HG03432 (cell line): ENCODE measurements around the gene PUSL1.

Source experiments
- ATAC-seq: cut with Tn5 transposase; IDR thresholded peaks from one replicate; pipeline ENCODE4 v1.9.1; 2021; ENCODE audit warnings: mild to moderate bottlenecking, moderate library complexity; ENCODE audit not compliant: unreplicated experiment

The PUSL1 gene

DNA sequence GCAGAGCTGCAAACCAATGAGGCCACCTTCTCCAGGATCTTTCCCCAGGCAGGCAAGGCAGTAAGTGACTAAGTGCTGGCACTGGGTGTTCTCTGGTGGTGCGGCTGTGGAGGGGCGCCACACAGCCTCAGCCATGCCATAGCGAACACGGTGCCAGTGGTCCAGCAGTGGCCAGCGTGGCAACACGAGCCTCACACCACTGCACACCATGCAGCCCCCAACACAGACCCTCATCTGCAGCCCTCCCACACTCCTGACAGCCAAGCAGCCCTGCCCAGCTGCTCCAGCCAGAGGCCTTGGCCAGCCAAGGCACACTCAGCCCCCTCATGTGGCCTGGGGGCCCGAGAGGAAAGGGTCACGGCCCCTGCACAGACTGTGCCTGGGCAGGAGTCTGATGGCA, 13.1 kb downstream of the PUSL1 start:
- ATAC-seq = no peak

DNA sequence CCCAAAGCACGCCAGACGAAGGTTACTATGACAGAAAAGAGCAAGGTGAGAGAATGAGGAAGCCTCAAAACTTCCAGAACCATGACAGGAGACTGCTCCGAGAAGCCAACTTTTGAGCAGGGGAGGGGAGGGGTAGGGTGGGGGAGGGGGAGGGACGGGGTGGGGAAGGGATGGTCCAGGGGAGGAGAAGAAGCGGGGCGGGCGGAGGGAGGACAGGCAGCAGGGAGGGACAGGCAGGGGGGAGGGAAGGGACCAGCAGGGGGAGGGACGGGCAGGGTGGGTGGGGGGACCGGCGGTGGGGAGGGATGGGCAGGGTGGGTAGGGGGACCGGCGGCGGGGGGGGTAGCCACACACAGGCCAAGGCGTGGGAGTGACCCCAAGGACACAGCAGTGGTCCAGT, 14.0 kb downstream of the PUSL1 start:
- ATAC-seq = no peak

DNA sequence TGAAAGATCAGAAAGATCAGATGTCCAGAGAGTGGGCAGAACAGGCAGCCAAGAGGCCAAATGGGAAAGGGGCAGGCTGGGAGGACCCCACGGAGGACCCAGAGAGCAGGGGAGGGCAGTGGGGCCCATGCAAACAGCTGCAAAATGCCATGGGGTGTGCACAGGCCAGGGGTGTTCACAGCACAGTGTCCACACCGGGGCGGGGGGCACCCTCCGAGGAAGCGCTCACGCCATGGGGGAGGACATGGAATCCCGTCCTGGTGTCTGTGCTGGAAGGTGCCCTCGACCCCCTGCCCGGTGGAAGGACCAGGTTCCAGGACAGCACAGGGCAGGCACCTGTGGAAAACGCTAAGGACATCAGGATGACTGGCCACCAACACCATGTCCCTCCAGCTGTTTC, 14.6 kb downstream of the PUSL1 start:
- ATAC-seq = no peak

DNA sequence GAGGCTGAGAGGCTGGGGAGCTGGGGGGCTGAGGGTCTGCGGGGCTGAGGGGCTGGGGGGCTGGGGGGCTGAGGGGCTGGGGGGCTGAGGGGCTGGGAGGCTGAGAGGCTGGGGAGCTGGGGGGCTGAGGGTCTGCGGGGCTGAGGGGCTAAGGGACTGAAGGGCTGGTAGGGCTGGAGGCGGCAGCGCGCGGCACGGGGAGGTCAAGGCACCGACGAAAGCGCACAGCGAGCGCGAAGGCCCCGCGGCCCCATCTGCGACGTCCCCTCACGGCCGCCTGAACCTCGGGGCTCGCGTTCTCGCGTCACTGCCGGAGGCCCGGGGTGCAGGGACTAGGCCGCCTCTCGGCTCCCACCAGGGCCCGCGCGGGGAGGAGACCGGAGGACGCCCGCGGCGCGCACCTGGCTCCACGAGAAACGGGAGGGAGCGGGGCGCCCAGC, 15.7 kb downstream of the PUSL1 start:
- ATAC-seq = peak; percentile 25

DNA sequence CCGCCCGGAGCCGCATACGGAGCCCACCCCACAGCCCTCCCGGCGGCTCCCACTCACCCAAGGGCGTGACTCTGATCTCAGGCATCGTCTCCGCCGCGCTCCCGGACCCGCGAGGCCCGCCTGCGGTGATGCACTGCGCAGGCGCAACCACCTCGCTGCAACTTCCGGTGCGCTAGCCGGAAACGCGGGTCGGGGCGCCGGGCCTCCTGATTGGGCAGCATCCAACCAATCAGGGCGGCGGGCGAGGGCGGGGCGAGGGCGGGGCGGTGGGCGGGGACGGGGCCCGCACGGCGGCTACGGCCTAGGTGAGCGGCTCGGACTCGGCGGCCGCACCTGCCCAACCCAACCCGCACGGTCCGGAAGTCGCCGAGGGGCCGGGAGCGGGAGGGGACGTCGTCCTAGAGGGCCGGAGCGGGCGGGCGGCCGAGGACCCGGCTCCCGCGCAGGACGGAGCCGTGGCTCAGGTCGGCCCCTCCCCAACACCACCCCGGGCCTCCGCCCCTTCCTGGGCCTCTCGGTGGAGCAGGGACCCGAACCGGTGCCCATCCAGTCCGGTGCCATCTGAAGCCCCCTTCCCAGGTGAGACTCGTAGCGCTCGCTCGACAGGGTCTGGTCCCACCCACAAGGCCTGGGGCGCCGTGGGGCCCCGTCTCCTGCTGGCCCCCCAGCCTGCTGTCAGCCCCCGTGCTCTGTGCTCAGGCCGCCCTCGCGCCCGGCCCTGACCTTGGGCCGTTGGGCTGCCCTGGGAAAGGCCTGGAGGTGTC, 16.3 kb downstream of the PUSL1 start, which contains the start of the genes CPTP and INTS11:
Gene CPTP, plus strand, starts transcription at position 279 of the 764 bp plus-strand sequence. CDS start 2,109 bp downstream, outside the sequence.
Gene INTS11, minus strand, starts transcription at position 137 of the 764 bp plus-strand sequence. Its CDS starts 52 bp downstream, at position 85.
- ATAC-seq = peak; percentile 72

DNA sequence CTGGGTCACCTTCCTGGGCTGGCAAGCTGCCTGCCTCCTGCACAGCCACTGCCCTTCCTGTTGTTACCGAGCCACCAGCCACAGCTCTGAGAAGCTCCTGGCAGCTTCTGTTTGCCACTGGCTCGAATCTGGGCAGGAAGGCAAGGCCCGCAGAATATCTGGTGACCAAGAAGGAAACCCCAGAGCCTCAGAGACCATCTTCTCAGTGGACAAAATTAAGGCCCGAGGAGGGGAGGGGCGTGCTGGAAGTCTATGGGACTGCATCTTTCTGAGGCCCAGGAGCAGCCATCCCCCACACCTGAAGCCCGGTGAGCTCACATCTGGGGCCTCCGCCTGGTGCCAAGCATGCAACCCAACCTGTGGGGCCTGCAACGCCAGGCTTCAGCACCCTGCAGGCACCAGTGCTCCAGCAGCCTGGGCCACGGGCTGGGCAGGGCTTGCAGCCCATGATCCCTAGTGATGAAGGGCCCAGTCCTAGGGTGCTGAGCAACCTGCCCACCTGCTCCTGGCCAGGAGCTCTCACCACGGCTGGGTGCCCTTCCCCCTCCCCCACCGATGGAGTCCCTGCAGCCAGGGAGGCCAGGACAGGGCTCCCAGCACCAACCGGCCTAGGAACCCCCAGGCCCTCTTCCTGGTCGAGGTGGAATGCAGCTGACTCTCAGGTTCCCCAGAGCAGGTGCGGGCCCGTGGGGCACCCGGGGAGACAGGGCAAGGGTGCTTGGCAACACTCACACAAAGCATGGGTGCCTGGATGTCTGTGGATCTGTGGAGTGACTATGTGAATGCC, 17.1 kb downstream of the PUSL1 start:
- ATAC-seq = no peak

DNA sequence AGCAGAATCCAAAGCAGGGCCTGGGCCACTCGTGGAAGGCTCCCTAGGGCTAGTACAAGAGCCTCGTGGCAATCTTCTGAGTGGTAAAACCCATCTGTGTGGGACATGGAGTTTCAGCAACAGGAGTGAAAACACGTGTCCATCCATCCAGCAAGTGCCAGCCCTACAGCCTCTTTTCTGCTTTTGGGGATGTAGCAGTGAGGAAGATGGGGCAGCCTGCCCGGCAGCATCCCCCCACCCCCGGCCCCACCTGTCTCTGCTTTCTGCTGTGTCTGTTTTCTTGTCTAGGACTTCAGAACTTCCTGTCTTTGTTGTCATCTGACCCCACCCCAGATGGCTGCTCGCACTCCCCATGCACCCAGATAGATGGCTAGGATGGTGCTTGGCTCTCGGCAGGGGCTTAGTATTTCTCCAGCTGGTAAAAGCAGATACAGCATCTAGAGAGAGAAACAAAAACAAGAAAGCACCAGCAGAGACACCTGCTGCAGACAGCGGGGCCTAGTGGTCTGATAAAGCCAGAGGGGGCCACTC, 17.7 kb downstream of the PUSL1 start:
- ATAC-seq = no peak

DNA sequence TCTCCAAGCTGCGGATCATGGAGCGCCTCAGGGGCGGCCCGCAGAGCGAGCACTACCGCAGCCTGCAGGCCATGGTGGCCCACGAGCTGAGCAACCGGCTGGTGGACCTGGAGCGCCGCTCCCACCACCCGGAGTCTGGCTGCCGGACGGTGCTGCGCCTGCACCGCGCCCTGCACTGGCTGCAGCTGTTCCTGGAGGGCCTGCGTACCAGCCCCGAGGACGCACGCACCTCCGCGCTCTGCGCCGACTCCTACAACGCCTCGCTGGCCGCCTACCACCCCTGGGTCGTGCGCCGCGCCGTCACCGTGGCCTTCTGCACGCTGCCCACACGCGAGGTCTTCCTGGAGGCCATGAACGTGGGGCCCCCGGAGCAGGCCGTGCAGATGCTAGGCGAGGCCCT, 18.9 kb downstream of the PUSL1 start:
- ATAC-seq = no peak

DNA sequence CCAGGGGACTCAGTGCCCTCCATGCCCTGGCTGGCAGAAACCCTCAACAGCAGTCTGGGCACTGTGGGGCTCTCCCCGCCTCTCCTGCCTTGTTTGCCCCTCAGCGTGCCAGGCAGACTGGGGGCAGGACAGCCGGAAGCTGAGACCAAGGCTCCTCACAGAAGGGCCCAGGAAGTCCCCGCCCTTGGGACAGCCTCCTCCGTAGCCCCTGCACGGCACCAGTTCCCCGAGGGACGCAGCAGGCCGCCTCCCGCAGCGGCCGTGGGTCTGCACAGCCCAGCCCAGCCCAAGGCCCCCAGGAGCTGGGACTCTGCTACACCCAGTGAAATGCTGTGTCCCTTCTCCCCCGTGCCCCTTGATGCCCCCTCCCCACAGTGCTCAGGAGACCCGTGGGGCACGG, 19.9 kb downstream of the PUSL1 start:
- ATAC-seq = no peak

DNA sequence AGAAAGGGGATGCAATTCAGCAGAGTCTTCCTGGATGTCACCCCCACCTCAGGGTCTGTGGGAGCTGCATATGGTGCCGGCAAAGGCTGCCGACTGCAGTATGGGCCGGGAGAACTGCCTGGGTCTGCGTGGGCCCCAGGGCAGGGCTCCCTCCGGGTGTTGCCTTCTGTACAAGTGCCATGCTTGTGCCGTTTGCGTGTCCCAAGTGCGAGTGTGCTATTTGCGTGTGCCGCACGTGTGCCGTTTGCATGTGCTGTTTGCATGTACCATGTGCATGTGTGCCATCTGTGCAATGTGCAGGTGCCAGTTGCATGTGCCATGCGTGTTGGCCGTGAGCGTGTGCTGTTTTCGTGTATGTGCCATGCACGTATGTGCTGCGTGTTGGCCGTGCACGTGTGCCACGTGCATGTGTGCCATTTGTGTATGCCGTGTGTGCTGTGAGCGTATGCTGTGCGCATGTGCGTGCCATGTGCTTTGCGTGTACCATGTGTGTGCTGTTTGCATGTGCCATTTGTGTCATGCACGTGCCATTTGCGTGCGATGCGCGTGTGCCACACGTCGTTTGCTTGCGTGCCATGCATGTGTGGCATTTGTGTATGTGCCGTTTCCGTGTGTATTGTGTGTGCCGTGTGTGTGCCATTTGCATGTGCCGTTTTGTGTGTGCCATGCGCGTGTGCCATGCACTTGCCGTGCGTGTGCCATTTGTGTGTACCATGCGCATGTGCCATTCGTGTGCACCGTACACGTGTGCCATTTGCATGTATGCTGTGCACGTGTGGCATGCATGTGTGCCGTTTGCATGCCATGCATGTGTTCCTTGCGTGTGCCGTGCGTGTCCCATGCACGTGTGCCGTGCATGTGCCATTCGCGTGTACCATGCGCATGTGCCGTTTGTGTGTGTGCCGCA, 21.2 kb downstream of the PUSL1 start:
- no peak for ATAC-seq

DNA sequence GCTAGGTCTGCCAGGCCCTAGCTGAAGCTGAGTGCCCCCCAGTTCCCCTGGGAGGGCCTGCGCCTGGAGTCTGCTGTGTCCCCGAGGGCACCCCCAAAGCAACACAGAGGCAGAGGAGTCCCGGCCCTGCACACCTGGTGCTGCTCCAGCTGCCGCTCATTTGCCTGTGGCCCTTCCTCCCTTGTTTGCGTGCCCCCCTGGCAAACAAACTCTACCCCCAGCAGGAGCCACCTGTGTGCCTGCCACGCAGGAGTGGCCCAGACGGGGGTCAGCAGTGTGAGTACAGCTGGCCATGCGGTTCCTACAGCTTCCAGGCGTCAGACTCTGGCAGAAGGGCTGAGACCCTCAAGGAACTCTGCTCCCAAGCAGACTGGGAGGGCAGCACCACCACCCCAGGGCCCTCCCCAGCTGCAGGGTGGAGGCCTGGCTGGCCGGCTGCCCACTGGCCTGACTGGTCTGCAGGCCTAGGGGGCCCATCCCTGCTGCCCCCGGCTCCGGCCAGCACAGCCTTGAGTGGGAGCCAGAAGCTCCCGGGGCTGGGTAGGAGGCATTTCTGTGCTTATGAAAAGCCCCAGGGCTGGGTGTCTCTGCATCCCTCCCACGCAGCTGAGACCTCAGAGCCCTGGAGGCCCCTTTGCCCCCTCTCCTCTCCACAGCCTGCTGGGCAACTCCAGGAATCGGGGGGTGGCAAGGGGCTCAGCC, 22.1 kb downstream of the PUSL1 start:
- ATAC-seq = no peak

DNA sequence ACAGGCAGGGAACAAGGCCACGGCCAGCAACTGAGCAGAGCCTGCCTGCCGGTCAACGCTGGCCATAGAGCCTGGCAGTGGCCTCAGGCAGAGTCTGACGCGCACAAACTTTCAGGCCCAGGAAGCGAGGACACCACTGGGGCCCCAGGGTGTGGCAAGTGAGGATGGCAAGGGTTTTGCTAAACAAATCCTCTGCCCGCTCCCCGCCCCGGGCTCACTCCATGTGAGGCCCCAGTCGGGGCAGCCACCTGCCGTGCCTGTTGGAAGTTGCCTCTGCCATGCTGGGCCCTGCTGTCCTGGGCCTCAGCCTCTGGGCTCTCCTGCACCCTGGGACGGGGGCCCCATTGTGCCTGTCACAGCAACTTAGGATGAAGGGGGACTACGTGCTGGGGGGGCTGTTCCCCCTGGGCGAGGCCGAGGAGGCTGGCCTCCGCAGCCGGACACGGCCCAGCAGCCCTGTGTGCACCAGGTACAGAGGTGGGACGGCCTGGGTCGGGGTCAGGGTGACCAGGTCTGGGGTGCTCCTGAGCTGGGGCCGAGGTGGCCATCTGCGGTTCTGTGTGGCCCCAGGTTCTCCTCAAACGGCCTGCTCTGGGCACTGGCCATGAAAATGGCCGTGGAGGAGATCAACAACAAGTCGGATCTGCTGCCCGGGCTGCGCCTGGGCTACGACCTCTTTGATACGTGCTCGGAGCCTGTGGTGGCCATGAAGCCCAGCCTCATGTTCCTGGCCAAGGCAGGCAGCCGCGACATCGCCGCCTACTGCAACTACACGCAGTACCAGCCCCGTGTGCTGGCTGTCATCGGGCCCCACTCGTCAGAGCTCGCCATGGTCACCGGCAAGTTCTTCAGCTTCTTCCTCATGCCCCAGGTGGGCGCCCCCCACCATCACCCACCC, 22.9 kb downstream of the PUSL1 start, which contains the start of gene TAS1R3:
Gene TAS1R3, plus strand, starts transcription at position 213 of the 898 bp plus-strand sequence. Its CDS starts 66 bp downstream, at position 279.
- no peak for ATAC-seq

DNA sequence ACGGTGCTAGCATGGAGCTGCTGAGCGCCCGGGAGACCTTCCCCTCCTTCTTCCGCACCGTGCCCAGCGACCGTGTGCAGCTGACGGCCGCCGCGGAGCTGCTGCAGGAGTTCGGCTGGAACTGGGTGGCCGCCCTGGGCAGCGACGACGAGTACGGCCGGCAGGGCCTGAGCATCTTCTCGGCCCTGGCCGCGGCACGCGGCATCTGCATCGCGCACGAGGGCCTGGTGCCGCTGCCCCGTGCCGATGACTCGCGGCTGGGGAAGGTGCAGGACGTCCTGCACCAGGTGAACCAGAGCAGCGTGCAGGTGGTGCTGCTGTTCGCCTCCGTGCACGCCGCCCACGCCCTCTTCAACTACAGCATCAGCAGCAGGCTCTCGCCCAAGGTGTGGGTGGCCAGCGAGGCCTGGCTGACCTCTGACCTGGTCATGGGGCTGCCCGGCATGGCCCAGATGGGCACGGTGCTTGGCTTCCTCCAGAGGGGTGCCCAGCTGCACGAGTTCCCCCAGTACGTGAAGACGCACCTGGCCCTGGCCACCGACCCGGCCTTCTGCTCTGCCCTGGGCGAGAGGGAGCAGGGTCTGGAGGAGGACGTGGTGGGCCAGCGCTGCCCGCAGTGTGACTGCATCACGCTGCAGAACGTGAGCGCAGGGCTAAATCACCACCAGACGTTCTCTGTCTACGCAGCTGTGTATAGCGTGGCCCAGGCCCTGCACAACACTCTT, 23.8 kb downstream of the PUSL1 start:
- no peak for ATAC-seq

DNA sequence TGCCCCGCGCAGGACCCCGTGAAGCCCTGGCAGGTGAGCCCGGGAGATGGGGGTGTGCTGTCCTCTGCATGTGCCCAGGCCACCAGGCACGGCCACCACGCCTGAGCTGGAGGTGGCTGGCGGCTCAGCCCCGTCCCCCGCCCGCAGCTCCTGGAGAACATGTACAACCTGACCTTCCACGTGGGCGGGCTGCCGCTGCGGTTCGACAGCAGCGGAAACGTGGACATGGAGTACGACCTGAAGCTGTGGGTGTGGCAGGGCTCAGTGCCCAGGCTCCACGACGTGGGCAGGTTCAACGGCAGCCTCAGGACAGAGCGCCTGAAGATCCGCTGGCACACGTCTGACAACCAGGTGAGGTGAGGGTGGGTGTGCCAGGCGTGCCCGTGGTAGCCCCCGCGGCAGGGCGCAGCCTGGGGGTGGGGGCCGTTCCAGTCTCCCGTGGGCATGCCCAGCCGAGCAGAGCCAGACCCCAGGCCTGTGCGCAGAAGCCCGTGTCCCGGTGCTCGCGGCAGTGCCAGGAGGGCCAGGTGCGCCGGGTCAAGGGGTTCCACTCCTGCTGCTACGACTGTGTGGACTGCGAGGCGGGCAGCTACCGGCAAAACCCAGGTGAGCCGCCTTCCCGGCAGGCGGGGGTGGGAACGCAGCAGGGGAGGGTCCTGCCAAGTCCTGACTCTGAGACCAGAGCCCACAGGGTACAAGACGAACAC, 24.5 kb downstream of the PUSL1 start:
- no peak for ATAC-seq

DNA sequence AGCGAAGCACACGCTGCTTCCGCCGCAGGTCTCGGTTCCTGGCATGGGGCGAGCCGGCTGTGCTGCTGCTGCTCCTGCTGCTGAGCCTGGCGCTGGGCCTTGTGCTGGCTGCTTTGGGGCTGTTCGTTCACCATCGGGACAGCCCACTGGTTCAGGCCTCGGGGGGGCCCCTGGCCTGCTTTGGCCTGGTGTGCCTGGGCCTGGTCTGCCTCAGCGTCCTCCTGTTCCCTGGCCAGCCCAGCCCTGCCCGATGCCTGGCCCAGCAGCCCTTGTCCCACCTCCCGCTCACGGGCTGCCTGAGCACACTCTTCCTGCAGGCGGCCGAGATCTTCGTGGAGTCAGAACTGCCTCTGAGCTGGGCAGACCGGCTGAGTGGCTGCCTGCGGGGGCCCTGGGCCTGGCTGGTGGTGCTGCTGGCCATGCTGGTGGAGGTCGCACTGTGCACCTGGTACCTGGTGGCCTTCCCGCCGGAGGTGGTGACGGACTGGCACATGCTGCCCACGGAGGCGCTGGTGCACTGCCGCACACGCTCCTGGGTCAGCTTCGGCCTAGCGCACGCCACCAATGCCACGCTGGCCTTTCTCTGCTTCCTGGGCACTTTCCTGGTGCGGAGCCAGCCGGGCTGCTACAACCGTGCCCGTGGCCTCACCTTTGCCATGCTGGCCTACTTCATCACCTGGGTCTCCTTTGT, 25.3 kb downstream of the PUSL1 start:
- no peak for ATAC-seq

DNA sequence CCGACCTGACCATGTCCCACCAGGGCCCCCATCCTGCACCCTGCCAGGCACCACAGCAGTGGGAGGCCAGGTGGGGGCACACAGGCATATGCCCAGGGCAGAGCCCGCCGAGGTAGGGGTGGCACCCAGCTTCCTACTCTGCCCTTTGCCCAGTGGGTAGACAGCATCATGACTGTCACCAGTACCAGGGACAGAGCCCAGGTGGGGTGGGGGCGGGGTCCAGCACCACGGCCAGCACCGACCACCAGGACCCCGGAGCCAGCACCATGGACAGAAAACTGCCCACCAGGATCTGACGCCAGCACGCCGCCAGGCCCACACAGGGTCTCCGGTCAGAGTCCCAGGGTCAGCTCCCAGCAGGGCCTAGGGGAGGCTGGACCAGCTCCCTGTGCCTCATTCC, 26.4 kb downstream of the PUSL1 start:
- ATAC-seq = no peak

DNA sequence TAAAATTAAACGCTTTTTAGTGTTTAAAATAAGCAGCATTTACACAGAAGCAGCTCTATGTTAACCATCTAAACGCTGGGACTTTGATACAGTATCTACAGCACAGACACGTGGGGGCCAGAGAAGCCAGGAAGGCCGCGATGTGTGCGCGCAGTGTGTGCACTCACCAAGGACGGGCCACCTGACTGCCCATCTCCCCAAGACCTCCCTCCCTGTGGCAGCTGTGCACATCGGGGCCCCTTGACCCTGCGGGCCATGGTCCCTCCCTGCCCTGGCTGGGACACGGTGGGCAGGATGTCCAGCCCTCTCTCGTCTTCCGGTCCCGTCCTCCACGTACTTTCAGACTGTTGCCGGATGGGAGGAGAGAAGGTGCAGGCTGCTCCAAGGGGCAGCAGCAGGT, 26.9 kb downstream of the PUSL1 start:
- ATAC-seq = no peak
